GM18873 (cell line): ENCODE measurements around the gene TSPAN7.

Experiments
- ATAC-seq: cut with Tn5 transposase; IDR thresholded peaks from one replicate; pipeline ENCODE4 v1.9.1; 2021; ENCODE audit warnings: mild to moderate bottlenecking, moderate library complexity, moderate number of reproducible peaks; ENCODE audit not compliant: unreplicated experiment, low FRiP score

The TSPAN7 gene

DNA sequence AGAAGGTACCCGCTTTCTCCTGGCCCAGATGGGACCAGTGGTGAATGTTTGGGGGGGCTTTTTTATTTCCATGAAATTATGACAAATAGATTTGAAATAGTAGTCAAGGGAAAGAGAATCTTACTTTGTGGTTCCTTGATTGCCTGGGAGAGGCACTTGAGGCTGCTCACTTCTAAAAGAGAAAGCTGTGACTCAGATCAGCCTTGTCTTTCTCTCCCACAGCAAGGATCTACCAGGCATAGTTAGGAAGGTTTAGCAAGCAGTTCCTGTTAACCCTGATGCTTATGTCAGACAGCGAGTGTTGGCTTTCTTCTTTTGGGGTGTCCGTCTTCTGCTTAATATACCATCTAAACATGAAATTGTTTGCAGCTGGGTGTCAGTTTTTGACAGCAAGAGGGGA is 114.5 kb downstream of the TSPAN7 start:
- no peak for ATAC-seq

DNA sequence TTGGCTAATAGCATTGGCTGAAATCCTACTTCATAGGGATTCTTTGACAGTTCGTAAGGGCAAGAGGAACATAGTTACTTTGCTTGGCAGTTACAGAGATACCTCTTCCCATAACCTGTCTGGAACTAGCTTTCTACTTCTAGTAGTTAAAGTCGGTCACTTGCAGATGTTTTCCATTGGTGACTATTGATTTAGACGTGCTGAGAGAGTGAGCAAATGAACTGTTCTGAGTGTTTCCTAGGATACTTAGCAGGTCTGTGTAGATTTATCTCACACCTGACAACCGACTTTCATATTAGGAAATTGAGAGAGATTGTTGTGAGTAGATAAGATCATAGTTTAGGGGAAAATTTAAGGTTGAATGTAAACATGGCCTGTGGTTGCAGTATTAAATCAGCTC is 116.8 kb downstream of the TSPAN7 start:
- ATAC-seq: no peak

GRCh38 chrX:38678821-38679220 is 117.5 kb downstream of the TSPAN7 start:
- no peak for ATAC-seq

DNA sequence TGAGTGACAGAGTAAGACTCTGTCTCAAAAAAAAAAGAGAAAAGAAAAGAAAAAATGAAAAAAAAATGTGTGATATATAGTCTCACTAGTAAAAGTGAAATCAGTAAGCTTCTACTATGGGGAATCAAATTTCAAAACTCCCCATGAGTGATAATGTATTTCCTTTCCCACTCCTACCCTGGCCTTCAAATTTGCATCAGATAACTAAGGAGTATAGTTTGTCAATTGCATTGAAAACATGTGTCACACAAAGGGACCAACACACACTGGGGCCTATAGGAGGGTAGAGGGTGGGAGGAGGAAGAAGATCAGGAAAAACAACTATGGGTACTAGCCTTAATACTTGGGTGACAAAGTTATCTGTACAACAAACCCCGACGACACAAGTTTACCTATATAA is 118.4 kb downstream of the TSPAN7 start:
- no peak for ATAC-seq

DNA sequence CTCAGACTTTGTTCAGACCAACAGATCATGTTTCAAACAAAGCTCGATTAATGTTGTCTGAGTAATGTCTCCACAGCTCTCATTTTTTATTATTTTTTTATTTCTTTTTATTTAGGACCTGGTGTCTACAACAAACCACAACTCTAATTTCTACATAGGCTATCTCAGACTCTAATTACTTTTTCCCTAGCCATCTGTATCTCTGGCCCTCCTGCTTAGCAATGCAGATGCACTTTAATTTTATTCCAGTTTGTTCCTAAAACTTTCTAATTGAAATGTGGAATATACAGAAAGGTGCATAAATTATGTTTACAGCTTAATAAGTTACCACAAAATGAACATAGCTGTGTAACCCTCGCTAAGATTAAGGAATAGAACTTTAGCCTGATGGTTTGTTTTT is 120.8 kb downstream of the TSPAN7 start:
- ATAC-seq: no peak

DNA sequence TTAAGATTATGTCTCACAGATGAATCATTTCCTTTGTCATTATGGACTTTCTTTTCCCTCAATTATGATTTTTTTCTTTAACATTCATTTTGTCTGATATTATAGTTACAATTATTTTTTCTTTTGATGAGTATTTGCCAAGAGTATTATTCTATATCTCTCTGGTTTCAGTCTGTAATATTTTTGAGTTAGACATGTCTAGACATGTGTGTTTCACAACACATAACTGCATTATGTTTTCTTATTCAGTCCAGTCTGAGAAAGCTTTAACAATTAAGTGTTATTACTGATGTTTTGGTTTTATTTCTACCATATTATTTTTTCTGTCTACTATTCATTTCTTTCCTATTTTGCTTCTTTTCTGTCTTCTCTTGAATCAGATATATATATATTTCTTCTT is 131.6 kb downstream of the TSPAN7 start:
- no peak for ATAC-seq

DNA sequence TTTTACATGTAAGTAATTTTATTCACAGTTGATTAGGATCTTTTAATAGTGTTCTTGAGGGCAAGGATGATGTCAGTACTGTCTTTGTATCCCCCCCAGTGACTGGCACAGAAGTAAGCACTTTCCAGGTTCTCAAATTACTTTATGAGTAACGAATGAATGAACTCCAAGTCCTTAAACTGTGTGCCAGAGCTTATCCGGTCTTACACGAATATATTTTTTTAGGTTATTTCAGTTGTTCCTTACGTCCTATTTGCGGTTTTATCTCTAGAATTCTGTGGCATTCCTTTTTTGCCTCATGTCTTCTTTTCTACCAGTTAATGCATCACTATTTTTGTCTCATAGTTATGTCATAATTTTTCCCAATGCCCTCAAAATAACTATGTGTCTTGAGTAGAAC is 133.1 kb downstream of the TSPAN7 start:
- no peak for ATAC-seq

- no peak for ATAC-seq
These were observed 136.1 kb downstream of the TSPAN7 start for GRCh38 chrX:38697461-38697860.

GRCh38 chrX:38699121-38699520 is 137.8 kb downstream of the TSPAN7 start:
- no peak for ATAC-seq

- no peak for ATAC-seq
These were observed 138.4 kb downstream of the TSPAN7 start for GRCh38 chrX:38699696-38700095.

- ATAC-seq: no peak
These were observed 139.7 kb downstream of the TSPAN7 start for GRCh38 chrX:38701073-38701472.

- ATAC-seq: no peak
These were observed 143.0 kb downstream of the TSPAN7 start for GRCh38 chrX:38704146-38704882.

- ATAC-seq: no peak
These were observed 156.5 kb downstream of the TSPAN7 start for GRCh38 chrX:38717871-38718270.

DNA sequence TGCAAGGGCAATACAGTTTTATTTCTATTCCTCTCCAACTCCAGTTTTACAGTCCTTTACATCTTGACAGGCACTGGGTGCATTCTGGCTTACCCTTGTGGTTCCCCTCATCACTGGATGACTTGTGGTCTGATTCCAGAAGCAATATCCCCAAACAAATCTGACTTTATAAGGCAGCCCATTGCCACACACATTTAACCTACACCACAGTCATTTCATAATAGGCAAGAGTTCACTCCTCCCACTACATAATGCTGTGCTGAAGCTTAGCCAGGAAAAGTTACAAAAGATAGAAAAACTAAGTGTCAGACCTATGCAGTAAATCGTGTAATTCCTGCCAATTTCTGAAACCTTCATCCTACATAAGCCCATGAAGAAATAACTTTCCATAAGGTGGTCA is 157.0 kb downstream of the TSPAN7 start:
- ATAC-seq: no peak

GRCh38 chrX:38726612-38727011 is 165.3 kb downstream of the TSPAN7 start:
- ATAC-seq: no peak

GRCh38 chrX:38727668-38728067 is 166.3 kb downstream of the TSPAN7 start:
- ATAC-seq: no peak

- ATAC-seq: no peak
These were observed 171.5 kb downstream of the TSPAN7 start for GRCh38 chrX:38732866-38733265.
